ENCODE results near the gene CRK.

CRK gene

DNA sequence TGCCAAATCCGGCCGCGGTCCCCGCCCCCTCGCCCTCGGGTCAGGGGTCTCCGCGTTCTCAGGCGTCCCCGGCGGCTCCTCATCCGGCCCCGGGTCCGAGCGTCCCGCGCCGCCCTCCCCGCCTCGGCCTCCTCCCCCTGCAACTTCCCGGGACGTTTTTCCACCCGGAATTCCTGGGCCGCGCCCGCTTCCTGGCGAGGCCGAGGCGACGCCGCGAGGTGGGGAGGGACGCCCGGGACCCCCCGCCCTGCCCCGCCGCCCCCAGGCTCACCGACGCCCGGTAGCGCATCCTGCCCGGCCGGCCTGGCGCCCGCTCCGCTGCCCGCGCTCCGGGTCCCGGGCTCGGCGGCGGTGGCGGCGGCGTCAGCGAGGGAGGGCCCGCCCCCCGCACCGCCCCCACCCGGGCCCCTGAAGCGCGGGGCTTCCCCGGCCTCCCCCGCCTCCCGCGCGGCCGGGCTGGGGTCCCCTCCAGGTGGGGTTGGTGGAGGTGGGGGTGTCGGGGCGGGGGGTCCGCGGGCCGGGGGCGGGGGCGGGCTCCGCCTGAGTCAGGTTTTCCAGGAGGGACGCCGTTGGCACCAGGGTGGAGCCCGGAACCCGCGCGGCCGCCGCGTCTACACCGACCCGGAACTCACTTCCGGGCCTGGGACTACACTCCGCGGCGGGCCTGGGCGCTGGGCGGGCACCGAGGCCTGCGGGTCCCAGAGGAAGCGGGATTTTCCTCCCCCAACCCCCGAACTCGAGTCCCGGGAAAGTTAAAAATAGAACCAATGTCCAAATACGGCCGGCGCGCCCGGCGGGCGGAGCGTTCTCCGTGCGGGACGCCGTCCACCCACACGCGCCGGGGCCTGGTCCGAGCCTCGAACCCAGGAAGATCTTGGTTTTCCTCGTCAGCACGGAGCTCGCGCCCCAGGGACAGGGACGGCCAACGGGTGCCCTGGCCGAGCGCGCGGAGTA is 29.7 kb upstream of the CRK start:
- peak; percentile 55 for DNase-seq

- DNase-seq = peak; percentile 76
Measured at GRCh38 chr17:1484676-1485422, 28.8 kb upstream of the CRK start.

- DNase-seq = no peak
Measured at GRCh38 chr17:1484060-1484535, 28.1 kb upstream of the CRK start.

DNA sequence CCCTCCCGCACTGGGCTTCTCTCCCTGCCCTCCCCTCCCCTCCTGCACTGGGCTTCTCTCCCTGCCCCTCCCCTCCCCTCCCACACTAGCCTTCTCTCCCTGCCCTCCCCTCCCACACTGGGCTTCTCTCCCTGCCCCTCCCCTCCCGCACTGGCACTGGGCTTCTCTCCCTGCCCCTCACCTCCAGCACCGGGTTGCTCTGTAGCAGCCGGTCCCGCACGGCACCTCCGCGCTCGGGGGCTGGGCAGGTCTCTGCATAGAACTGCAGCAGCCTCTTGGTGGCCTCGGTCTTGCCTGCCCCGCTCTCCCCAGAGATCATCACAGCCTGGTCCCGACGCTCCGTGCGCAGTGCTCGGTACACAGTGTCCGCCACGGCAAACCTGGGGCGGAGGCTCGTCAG is 26.6 kb upstream of the CRK start:
- no peak for DNase-seq

GRCh38 chr17:1481736-1482135 is 25.7 kb upstream of the CRK start:
- no peak for DNase-seq

GRCh38 chr17:1480747-1481465 is 24.9 kb upstream of the CRK start:
- DNase-seq = no peak

DNA sequence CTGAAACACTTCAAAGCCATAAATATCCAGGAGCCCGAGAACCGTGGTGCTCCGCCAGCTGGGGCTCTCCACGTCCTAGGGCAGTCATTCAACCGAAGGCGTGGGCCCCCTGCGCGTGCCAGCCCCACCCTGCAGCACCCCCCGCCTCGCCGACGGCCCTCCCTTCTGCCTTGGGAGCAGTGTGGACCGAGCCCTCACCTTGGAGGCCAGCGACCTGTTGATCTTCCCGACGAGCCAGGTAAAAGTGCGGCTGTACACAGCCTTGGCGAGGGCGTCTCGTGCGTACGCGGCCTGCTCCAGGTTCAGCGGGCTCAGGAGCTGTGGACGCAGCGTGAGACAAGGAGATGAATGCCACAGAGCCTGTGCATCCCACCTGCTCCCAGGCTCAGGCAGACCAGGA is 22.4 kb upstream of the CRK start:
- DNase-seq = no peak

- DNase-seq = no peak
Measured at GRCh38 chr17:1475321-1475854, 19.4 kb upstream of the CRK start.

DNA sequence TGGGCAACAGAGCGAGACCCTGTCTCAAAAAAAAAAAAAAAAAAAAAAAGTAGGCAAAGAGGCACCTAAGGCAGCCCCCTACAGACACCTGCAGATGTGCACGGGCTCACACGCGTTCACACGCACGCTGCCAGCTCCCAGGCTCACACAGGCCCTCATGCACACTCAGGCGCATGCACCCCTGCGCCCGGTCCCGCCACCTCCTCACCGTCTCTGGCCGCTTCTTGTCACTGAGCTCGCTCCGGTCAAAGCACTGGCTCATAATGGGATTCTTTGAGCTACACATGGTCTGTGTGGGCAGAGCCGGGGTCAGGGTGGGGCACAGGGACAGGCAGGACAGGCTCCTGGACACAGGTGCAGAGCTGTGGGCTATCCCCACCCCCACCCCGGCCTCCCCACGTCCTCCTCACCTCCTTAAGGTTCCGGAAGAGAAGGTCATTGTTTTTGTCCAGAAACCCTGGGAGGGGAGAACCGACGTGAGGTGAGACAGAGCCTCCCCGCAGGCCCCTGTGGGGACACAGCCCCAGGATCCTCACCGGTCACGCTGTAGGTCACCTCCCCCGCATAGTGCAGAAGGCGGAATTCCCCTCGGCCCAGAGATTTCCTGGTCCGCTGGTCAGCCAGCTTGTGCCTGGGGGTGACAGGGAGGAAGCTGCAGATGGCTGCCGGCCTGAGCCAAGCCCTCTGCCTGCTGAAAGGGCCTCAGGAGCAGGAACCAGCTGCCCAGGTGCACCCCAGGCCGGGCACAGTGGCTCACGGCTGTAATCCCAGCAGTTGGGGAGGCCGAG is 18.6 kb upstream of the CRK start:
- DNase-seq = no peak

DNA sequence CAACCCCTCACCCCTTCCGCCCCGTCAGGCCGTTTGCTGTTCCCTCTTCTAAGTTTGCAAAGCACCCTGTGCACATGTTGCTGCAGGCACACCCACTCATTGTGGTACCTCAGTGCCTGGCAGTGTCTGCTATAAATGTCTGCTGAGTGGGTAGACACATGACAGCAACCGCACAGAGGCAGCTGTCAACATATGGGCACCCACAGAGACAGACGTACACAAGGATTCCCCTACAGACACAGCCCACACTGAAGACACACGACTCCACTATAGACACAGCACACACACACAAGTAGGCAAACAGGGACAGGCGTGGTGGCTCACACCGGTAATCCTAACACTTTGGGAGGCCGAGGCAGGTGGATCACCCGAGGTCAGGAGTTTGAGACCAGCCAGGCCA is 17.8 kb upstream of the CRK start:
- no peak for DNase-seq

GRCh38 chr17:1473170-1473569 is 17.1 kb upstream of the CRK start:
- DNase-seq = no peak

DNA sequence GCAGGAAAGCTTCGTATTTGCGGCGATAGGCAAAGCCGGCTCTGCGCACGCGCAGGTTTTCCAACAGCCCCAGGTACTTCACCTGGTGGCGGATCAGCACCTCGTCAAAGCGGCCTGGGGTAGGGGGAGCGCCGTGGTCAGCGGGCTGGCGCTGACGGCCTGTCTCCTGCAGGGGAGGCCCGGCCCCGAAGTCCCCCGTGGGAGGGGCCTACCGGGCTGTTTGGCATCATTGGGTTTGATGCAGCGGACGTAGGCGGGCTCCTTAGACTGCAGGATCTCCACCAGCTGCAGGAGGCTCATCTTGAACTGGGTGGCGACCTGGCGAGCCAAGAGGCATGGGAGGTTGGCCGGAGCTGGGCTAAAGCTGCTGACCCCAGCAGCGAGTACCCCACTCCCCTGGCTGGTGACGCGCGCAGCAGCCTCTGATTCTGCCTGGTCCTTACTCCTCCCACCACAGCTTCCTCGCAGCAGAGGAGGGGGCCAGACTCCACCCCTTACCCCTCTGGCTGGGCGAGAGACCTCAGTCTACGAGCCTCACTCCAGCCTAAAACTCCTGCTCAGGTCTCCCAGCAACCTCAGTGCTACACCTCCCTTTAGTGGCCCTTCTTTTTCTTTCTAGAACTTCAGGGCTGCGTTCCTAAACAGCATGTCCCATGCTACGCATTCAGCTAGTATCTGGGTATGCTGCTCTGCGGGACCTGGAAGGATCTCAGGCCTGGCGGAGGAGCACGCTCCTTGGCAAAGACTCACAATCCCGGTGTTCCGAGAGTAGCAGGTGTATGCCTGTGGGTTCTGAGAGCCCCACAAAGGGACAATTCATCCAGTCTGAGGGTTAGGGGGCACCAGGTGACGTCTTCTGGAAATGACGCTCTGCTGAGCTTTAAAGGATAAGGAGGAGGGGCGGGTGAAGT is 16.1 kb upstream of the CRK start:
- DNase-seq = peak; percentile 63

- DNase-seq = no peak
Measured at GRCh38 chr17:1471490-1471889, 15.5 kb upstream of the CRK start.

DNA sequence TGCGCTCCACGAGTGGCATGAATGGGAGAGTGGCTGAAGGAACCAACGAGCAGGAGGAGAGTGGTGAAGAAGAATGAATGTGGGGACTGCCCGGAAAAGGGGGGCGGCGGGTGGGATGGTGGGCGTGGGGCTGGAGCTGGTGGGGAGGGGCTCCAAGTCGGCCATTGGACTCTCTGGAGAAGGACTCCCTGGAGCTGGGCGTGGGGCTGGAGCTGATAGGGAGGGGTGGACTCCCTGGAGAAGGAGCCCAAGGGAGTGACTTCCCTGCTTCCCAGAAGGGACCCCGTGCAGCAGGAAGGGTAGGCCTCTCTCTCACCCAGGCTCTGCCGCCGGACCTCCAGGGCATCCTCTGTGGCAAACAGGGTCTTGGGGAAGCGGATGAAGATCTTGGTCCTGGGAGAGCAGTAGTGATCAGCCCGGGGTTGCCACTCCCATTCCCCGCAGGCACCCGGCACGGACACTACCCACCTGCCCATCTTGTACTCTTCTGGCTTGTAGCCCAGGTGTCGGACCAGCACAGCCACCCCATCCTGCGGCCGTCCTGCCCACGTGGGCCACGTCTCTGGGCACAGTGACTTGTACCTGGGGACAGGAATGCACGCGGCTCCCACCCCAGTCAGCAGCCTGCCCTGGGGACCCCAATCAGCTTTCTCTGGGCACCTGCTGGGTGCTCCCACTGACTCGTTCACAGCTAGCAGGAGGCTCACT is 14.9 kb upstream of the CRK start:
- DNase-seq = no peak

DNA sequence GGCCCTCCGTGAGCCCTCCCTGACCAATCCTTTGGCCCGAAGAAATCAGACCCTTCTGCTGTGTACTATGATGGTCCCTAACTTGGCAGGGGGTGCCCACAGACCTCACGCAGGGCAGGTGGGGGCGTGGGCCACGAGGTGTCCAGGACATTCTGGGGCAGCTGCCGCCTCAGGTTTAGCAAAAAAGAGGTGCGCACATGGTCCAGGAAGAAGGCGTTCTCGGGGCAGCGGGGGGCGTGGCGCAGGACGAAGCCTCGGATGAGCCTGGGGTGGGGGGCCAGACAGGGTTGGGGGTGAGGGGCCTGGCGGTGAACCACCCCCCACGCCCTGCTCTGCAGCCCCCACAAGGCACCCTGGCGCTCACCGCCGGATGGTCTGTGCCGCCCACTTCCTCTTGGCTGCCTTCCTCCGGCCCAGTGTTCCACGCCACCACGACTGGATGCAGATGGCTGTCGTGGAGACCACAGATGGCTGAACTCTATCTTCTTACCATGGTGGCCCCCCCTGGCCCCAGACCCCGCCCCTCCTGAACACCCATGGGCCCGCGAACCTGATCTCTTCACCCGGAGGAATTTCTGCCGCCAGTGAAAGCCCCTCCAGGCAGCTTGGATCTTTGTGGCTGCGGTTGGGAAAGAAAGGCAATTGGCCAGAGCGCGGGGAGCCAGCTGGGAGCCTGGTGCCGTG is 14.2 kb upstream of the CRK start:
- no peak for DNase-seq

DNA sequence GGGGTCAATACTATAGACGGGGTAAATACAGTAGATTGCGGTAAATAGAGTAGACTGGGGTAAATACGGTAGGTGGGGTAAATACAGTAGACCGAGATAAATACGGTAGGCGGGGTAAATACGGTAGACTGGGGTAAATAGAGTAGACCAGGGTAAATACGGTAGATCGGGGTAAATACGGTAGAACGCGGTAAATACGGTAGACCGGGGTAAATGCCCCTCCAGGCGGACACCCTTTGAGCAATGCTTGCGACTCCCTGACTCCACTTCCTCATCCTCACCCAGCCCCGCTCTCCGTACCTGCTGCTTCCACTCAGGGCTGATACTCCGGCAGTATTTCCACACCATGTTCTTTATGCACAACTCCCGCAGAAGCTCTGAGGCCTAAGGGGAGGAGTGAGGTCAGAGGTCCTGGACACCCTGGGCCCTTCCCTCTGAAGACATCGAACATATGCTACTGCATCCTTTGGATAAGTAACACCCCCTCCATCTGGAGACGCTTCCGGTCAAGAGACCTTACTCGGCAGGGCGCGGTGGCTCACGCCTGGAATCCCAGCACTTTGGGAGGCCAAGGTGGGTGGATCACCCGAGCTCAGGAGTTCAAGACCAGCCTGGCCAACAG is 13.3 kb upstream of the CRK start:
- DNase-seq = no peak

DNA sequence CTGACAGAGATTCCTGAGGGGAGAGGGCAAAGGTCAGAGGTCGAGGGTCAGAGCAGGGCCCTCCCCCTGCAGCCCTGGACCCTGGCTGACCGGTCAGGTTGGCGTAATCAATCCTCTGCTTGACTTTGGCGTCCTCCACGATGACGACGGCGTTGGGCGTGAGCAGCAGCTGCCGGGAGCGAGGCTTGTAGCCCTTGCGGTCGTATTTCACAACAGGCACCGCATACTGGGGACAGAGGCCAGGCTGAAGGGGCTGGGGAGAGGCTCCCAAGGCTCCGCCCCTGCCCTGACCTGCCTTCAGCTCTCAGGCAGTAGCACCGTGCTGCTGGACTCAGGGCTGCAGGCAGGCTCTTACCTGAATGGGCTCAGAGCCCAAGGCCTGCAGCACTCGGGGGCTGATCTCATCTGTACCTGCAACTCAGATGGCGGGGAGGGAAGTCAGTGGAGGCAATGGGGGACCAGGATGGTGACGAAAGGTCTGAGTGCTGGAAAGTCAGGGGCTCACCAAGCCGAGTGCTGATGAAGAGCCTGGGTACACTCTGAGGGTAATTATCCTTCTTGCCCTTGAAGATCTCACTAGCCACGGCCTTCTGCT is 12.0 kb upstream of the CRK start:
- DNase-seq = peak; percentile 56

GRCh38 chr17:1467258-1467657 is 11.2 kb upstream of the CRK start:
- DNase-seq = no peak

GRCh38 chr17:1464186-1464585 is 8.2 kb upstream of the CRK start:
- no peak for DNase-seq

Data from eye (tissue), 1 donor.